KBM-7 (cell line): ENCODE data around the gene OR5K3.
A peak's percentile ranks its signal among the peaks of the same experiment; 100 is the strongest.

ENCODE experiments used
- DNase-seq: peaks from one replicate; pipeline ENCODE4 v3.0.0-alpha.2; 2015
- in situ Hi-C: fragments of 300-500 bp; cut with MboI; formaldehyde crosslinking; loops from 2 replicates; pipeline ENCODE4 v1.14.3; 2020; ENCODE audit warnings: low sequenced_read_pairs, low pct_unique_long_range_greater_than_20kb, mixed read lengths

OR5K3 gene

GRCh38 chr3:98404010-98404409 is 13.5 kb downstream of the OR5K3 start:
- in situ Hi-C loops = no loop called here
- no peak for DNase-seq

- no peak for DNase-seq
- in situ Hi-C loops = no loop called here
These were observed 15.6 kb downstream of the OR5K3 start for GRCh38 chr3:98406034-98406433.

GRCh38 chr3:98432575-98432974 is 42.1 kb downstream of the OR5K3 start:
- in situ Hi-C loops = no loop called here
- DNase-seq = no peak

GRCh38 chr3:98433764-98434163 is 43.3 kb downstream of the OR5K3 start:
- in situ Hi-C loops = no loop called here

GRCh38 chr3:98434412-98434811 is 43.9 kb downstream of the OR5K3 start:
- in situ Hi-C loops = no loop called here
- DNase-seq = no peak

More at GRCh38 chr3:98433764-98434163, 43.3 kb downstream of the OR5K3 start:
- DNase-seq = peak; percentile 9

GRCh38 chr3:98440283-98440682 is 49.8 kb downstream of the OR5K3 start:
- in situ Hi-C loops = no loop called here
- DNase-seq = no peak
